Spleen (tissue), 11 donors: Measurements from ENCODE around the gene TRIM72. TPM values are rescaled to one million over a fixed set of nuclear protein-coding genes. Genes with fewer than 3 reads are reported as not detected.

Source experiments
- DNase-seq: peaks from one replicate; pipeline ENCODE4 v3.0.0-alpha.2; 2020
- H3K27ac ChIP-seq, 8 donors: fragments of 200-600 bp; sonication (generic) in 7 of 8; 1 replicate in 4 of 8; 2 replicates in 4 of 8; pipeline versions ENCODE4 v1.5.0 to v1.8.0; 2016 to 2021; ENCODE audit warnings: inconsistent platforms in 4 of 8, mild to moderate bottlenecking in 4 of 8, moderate library complexity in 1 of 8
- H3K27me3 ChIP-seq, 7 donors: fragments of 200-600 bp; sonication (generic) in 6 of 7; replicated peaks in 1 of 7; 1 replicate in 4 of 7; 2 replicates in 3 of 7; pipeline versions ENCODE4 v1.5.0 to v1.8.0; 2016 to 2021; ENCODE audit warnings: inconsistent platforms in 3 of 7, mild to moderate bottlenecking in 1 of 7
- H3K36me3 ChIP-seq, 6 donors: fragments of 200-600 bp; sonication (generic) in 5 of 6; 1 replicate in 4 of 6; 2 replicates in 2 of 6; pipeline versions ENCODE4 v1.5.0 to v1.8.0; 2016 to 2021; ENCODE audit warnings: inconsistent platforms in 2 of 6
- H3K4me1 ChIP-seq, 6 donors: fragments of 200-600 bp; sonication (generic) in 5 of 6; 1 replicate in 3 of 6; 2 replicates in 3 of 6; pipeline versions ENCODE4 v1.5.0 to v1.8.0; 2016 to 2021; ENCODE audit warnings: inconsistent platforms in 3 of 6
- H3K4me3 ChIP-seq, 8 donors: fragments of 200-600 bp; sonication (generic) in 7 of 8; 1 replicate in 4 of 8; 2 replicates in 4 of 8; pipeline versions ENCODE4 v1.5.0 to v1.8.0; 2016 to 2021; ENCODE audit warnings: inconsistent platforms in 4 of 8, mild to moderate bottlenecking in 4 of 8, moderate library complexity in 2 of 8
- H3K9me3 ChIP-seq, 8 donors: fragments of 200-600 bp; sonication (generic) in 7 of 8; 1 replicate in 4 of 8; 2 replicates in 4 of 8; pipeline versions ENCODE4 v1.5.0 to v1.8.0; 2016 to 2021; ENCODE audit warnings: inconsistent platforms in 4 of 8
- POLR2A ChIP-seq, 3 donors: fragments of 450-650 bp; IDR thresholded peaks; one replicate each; pipeline ENCODE4 v1.5.1; 2017; ENCODE audit warnings: antibody characterized with exemption in 3 of 3, mild to moderate bottlenecking in 1 of 3
- POLR2AphosphoS5 ChIP-seq, 3 donors: sonication (generic); formaldehyde crosslinking; IDR thresholded peaks; one replicate each; pipeline ENCODE4 v1.5.1; 2017; ENCODE audit warnings: antibody characterized with exemption in 3 of 3
- WGBS, 5 donors: extraction: QIAGEN DNeasy Blood & Tissue Kit in 3 of 5; methylation state at CpG; one replicate each; pipeline versions ENCODE4 v1.1.5 to v1.1.7; 2013 to 2018; 5-methylcytosine and 5-hydroxymethylcytosine counted together
- intact Hi-C: fragments of 100-400 bp; cut with DNase I; formaldehyde crosslinking; loops from one replicate; pipeline ENCODE4 v1.15.0; 2023; ENCODE audit warnings: low total_unique reads
- polyA plus RNA-seq, 3 donors: library from polyadenylated mRNA; stranded (reverse); fragments of 200-250 nt; gene quantifications; one replicate each; pipeline ENCODE4 v1.2.1, GENCODE V29; 2013
- total RNA-seq, 7 donors: library from RNA; depleted of rRNA in 3 of 7; stranded (reverse); fragments of >200 nt in 3 of 7; fragmentation: NEBNext Ultra II Directional in 4 of 7; extraction: Animal tissue kit (Norgen Biotek cat#: 25700) in 4 of 7; gene quantifications; one replicate each; pipeline versions ENCODE4 v1.1.0 to v1.2.1, GENCODE V29; 2016 to 2021
- TF ChIP-seq, protein P1 (sequence below), 11 experiments: fragments of 200-600 bp in 7 of 11; fragments of 450-650 bp in 4 of 11; sonication (generic) in 4 of 11; IDR thresholded peaks in 8 of 11; conservative IDR thresholded peaks in 3 of 11; 1 replicate in 7 of 11; 2 replicates in 4 of 11; pipeline versions ENCODE4 v1.4.0 to v1.8.0; 2016 to 2021; ENCODE audit warnings: antibody characterized with exemption in 11 of 11, inconsistent platforms in 4 of 11, mild to moderate bottlenecking in 1 of 11
- donor health status: healthy with polysubstance abuse.
- donor health status: DM: no; HTN: no; CAD: no; lungs with moderate emphysema.
- donor health status: DM: no; HTN: no; CAD: no.
- donor health status: Bipolar disorder and iron deficiency.
- donor health status: healthy.
- donor health status: DM: no; HTN: no; CAD: no.
- donor health status: DM: yes; HTN: yes; CAD: no.

TRIM72 gene
- total and polyA plus RNA-seq, 10 donors, result 0.05 to 0.26 (median 0.13) TPM; not detected in 3

DNA sequence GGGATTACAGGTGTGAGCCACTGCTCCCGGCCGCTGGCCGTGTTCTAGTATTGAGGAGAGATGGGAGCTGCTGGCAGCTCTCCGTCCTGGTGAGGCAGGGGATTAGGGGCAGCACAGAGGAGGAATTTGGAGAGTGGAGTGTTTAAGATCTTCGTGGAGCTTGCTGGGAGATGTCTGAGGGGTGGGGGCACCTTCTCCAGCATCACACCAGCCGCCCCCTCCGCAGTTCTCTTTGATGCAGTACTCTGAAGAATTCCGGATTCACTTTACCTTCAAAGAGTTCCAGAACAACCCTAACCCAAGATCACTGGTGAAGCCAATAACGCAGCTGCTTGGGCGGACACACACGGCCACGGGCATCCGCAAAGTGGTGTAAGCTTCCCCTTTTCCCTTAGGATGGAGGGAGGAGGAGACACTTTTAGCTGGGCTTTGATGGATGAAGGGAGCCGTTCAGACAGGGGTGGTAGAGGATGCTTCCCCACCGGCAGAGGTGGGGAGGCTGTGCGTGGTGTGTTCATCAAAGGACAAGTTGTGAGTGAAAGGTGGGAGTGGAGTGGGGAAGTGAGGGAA lies 57.8 kb downstream of the TRIM72 start:
- Histone ChIP-seq H3K4me1 (peaks cover 0 to 4% (median 0%) of the 10 kb centered on the region in 6 donors), H3K36me3 (peaks cover 0 to 97% (median 10%) of the 10 kb centered on the region in 6 donors), H3K4me3 (no peak overlapping the region), H3K9me3 (no peaks in the 10 kb centered on the region), H3K27me3 (no peaks in the 10 kb centered on the region), H3K27ac (no peak overlapping the region)
- TF ChIP-seq, protein P1, sequence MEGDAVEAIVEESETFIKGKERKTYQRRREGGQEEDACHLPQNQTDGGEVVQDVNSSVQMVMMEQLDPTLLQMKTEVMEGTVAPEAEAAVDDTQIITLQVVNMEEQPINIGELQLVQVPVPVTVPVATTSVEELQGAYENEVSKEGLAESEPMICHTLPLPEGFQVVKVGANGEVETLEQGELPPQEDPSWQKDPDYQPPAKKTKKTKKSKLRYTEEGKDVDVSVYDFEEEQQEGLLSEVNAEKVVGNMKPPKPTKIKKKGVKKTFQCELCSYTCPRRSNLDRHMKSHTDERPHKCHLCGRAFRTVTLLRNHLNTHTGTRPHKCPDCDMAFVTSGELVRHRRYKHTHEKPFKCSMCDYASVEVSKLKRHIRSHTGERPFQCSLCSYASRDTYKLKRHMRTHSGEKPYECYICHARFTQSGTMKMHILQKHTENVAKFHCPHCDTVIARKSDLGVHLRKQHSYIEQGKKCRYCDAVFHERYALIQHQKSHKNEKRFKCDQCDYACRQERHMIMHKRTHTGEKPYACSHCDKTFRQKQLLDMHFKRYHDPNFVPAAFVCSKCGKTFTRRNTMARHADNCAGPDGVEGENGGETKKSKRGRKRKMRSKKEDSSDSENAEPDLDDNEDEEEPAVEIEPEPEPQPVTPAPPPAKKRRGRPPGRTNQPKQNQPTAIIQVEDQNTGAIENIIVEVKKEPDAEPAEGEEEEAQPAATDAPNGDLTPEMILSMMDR (IDR thresholded peaks at IDR 0.05 in 8 of 11, conservative IDR thresholded peaks at IDR 0.05 in 3 of 11), result no peak
- TF ChIP-seq POLR2A (IDR thresholded peaks at IDR 0.05), result no peak
- no peak for TF ChIP-seq POLR2AphosphoS5 (IDR thresholded peaks at IDR 0.05)
- intact Hi-C loops, result no loop called here
- peak; percentile 44 for DNase-seq
- WGBS, 5 donors, result 78 to 92% (median 86%) methylated on average over 16 of the region's 16 CpGs

DNA sequence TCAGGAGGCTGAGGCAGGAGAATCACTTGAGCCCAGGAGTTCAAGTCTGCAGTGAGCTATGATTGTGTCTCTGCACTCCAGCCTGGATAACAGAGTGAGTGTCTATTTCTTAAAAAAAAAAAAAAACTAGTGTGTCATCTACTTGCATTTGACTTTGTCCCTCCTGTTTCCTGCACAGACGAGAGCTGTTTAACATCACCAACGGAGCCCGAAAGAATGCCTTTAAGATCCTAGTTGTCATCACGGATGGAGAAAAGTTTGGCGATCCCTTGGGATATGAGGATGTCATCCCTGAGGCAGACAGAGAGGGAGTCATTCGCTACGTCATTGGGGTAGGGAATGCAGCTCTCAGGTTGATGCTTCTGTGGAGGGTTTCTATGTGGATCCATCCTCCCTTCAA lies 59.3 kb downstream of the TRIM72 start:
- 92 to 96% (median 94%) methylated on average over 7 of the region's 7 CpGs for WGBS, 5 donors
- TF ChIP-seq POLR2AphosphoS5 (IDR thresholded peaks at IDR 0.05) (no peak), POLR2A (IDR thresholded peaks at IDR 0.05) (no peak)
- TF ChIP-seq, protein P1 (IDR thresholded peaks at IDR 0.05 in 8 of 11, conservative IDR thresholded peaks at IDR 0.05 in 3 of 11), result no peak
- Histone ChIP-seq H3K4me1 (no peaks in the 10 kb centered on the region), H3K27ac (no peak overlapping the region), H3K27me3 (no peaks in the 10 kb centered on the region), H3K36me3 (peaks cover 0 to 97% (median 17%) of the 10 kb centered on the region in 6 donors), H3K4me3 (no peak overlapping the region), H3K9me3 (no peaks in the 10 kb centered on the region)
- DNase-seq, result no peak
- intact Hi-C loops, result no loop called here

DNA sequence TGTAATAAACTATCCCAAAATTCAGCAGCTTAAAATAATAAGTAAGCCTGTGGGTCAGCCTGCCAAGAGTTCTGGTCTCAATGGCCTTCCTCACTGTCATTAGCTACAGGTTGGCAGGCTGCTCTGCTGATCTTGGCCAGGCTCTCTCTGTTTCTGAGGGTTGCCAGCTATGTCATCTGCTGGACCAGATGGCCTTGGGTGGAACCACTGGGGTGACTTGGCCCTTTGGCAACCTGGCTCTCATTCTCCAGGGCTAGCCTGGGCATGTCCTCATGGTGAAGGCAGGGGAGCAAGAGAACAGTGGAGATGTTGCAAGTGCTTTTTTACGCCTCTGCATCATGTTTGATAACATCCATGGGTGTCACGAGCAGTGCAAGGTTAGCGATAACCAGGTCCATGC lies 59.8 kb downstream of the TRIM72 start:
- intact Hi-C loops, result no loop called here
- no peaks in the 10 kb centered on the region for H3K9me3 ChIP-seq
- WGBS, 5 donors, result 88 to 100% (median 90%) methylated on average over 3 of the region's 3 CpGs
- peak; percentile 23 for DNase-seq
- peaks cover 0 to 97% (median 17%) of the 10 kb centered on the region in 6 donors for H3K36me3 ChIP-seq
- no peak overlapping the region for H3K4me3 ChIP-seq
- TF ChIP-seq, protein P1 (IDR thresholded peaks at IDR 0.05 in 8 of 11, conservative IDR thresholded peaks at IDR 0.05 in 3 of 11), result no peak
- no peak for TF ChIP-seq POLR2A (IDR thresholded peaks at IDR 0.05)
- TF ChIP-seq POLR2AphosphoS5 (IDR thresholded peaks at IDR 0.05), result no peak
- no peaks in the 10 kb centered on the region for H3K27me3 ChIP-seq
- no peak overlapping the region for H3K27ac ChIP-seq
- H3K4me1 ChIP-seq, result no peaks in the 10 kb centered on the region

DNA sequence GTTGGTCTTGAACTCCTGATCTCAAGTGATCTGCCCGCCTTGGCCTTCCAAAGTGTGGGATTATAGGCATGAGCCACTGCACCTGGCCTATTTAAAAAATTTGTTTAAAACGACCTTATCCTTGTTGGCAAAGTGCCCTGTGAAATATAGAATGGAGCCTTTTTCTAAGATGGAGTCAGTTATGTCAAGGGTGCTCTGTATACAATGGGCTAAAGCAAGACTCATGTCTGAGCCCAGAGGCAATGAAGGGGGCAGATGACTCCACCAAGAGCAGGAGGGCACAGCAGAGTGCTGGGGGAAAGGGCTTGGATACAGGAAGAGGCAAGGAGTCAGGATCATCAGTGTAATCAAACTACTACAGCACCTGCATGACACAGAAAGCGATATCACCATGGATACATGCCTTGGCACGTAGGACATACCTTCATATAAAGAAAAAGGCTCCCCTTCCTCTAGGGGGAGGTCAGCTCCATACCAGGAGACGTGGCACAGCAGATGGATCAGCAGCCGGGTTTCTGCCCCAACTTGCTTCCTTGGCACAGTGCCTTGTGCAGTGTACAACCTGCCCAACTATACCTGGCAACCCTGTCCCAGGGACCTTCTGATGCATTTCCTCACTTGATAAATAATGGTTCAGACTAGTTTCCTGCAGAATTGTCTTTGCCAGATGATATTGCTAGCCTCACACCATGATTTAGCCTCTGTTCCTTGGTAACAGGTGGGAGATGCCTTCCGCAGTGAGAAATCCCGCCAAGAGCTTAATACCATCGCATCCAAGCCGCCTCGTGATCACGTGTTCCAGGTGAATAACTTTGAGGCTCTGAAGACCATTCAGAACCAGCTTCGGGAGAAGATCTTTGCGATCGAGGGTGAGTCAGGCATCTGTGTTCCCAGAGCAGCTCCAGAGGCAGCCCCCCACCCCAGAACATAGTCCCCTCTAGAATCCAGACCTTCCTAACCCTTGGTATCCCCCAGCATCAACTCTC lies 61.2 kb downstream of the TRIM72 start:
- Histone ChIP-seq H3K4me3 (no peak overlapping the region), H3K36me3 (peaks cover 0 to 85% (median 17%) of the 10 kb centered on the region in 6 donors), H3K9me3 (no peaks in the 10 kb centered on the region), H3K4me1 (no peaks in the 10 kb centered on the region), H3K27ac (no peak overlapping the region), H3K27me3 (no peaks in the 10 kb centered on the region)
- intact Hi-C loops, result no loop called here
- TF ChIP-seq POLR2AphosphoS5 (IDR thresholded peaks at IDR 0.05) (no peak), POLR2A (IDR thresholded peaks at IDR 0.05) (no peak)
- TF ChIP-seq, protein P1 (IDR thresholded peaks at IDR 0.05 in 8 of 11, conservative IDR thresholded peaks at IDR 0.05 in 3 of 11), result no peak
- WGBS, 5 donors, result 91 to 94% (median 92%) methylated on average over 15 of the region's 15 CpGs
- DNase-seq, result peak; percentile 8
